Peyer's patch (tissue), 4 donors: ENCODE results near the gene ARL4D.

Source experiments
- POLR2A ChIP-seq, 2 donors: fragments of 450-650 bp; IDR thresholded peaks; one replicate each; pipeline ENCODE4 v1.5.1; 2017; ENCODE audit warnings: antibody characterized with exemption in 2 of 2, mild to moderate bottlenecking in 2 of 2, moderate library complexity in 2 of 2
- TF ChIP-seq, protein P1 (sequence below), 6 experiments: fragments of 450-650 bp in 4 of 6; fragments of 200-600 bp in 2 of 6; sonication (generic) in 1 of 6; IDR thresholded peaks; one replicate each; pipeline ENCODE4 v1.5.1; 2017 to 2019; ENCODE audit warnings: antibody characterized with exemption in 6 of 6, mild to moderate bottlenecking in 3 of 6, moderate library complexity in 1 of 6

DNA sequence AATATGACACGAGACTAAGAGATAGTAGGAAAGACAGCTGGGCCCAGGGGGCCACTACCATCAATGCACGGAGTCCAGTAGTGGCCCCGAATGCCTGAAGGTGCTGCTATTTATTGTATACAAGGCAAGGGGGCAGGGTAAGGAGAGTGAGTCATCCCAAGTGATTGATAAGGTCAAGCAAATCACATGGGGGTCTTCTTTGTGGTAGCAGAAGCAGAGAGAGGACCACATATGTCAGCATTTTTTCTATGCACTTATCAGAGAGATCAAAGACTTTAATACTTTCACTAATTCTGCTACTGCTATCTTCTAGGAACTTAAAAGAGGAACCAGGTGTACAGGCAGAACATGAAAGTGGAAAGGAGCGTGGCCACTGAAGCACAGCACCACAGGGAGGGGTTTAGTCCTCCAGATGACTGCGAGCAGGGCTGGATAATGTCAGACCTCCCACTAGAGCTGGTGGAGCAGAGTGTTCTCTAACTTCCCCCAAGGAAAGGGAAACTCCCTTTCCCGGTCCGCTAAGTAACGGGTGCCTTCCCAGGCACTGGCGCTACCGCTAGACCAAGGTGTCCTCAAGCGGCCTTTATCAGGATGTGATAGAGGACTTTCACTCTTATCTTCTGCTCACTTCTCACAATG is 26.4 kb upstream of the ARL4D start:
- TF ChIP-seq, protein P1, sequence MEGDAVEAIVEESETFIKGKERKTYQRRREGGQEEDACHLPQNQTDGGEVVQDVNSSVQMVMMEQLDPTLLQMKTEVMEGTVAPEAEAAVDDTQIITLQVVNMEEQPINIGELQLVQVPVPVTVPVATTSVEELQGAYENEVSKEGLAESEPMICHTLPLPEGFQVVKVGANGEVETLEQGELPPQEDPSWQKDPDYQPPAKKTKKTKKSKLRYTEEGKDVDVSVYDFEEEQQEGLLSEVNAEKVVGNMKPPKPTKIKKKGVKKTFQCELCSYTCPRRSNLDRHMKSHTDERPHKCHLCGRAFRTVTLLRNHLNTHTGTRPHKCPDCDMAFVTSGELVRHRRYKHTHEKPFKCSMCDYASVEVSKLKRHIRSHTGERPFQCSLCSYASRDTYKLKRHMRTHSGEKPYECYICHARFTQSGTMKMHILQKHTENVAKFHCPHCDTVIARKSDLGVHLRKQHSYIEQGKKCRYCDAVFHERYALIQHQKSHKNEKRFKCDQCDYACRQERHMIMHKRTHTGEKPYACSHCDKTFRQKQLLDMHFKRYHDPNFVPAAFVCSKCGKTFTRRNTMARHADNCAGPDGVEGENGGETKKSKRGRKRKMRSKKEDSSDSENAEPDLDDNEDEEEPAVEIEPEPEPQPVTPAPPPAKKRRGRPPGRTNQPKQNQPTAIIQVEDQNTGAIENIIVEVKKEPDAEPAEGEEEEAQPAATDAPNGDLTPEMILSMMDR (IDR thresholded peaks at IDR 0.05) = no peak
- TF ChIP-seq POLR2A (IDR thresholded peaks at IDR 0.05) = no peak
